Ectodermal cell (in vitro differentiated cells): ENCODE data around the gene KCTD19.

Source experiments
- H3K27ac ChIP-seq: 2 replicates; pipeline ENCODE4 v1.7.0; 2013; ENCODE audit warnings: mild to moderate bottlenecking, low read depth, low read length; ENCODE audit not compliant: insufficient read depth, poor library complexity, severe bottlenecking
- H3K27me3 ChIP-seq: 2 replicates; pipeline ENCODE4 v1.7.0; 2013; ENCODE audit warnings: mild to moderate bottlenecking, low read length; ENCODE audit not compliant: insufficient read depth, control insufficient read depth, poor library complexity, severe bottlenecking
- H3K36me3 ChIP-seq: one replicate; pipeline ENCODE4 v1.7.0; 2013; ENCODE audit warnings: low read length; ENCODE audit not compliant: control insufficient read depth, insufficient read depth
- H3K4me1 ChIP-seq: one replicate; pipeline ENCODE4 v1.7.0; 2013; ENCODE audit warnings: low read length; ENCODE audit not compliant: control insufficient read depth, insufficient read depth
- H3K4me3 ChIP-seq: 2 replicates; pipeline ENCODE4 v1.7.0; 2013; ENCODE audit warnings: low read depth, low read length, control low read depth; ENCODE audit not compliant: insufficient read depth
- H3K9me3 ChIP-seq: 2 replicates; pipeline ENCODE4 v1.7.0; 2013; ENCODE audit warnings: mild to moderate bottlenecking, low read length, moderate library complexity; ENCODE audit not compliant: control insufficient read depth
- WGBS, 2 experiments: methylation state at CpG; one replicate each; pipeline ENCODE4 v1.1.7; 2013; ENCODE audit warnings: missing lambda C conversion rate in 2 of 2; 5-methylcytosine and 5-hydroxymethylcytosine counted together

KCTD19 gene

GRCh38 chr16:67244387-67245185, 82.0 kb downstream of the KCTD19 start:
- Histone ChIP-seq H3K4me1 (peaks cover 25% of the 10 kb centered on the region), H3K4me3 (no peak overlapping the region), H3K36me3 (no peaks in the 10 kb centered on the region), H3K27ac (no peak overlapping the region), H3K9me3 (no peaks in the 10 kb centered on the region), H3K27me3 (peaks cover 26% of the 10 kb centered on the region)
- WGBS, 2 experiments, result 81 to 82% methylated on average over 5 of the region's 5 CpGs

GRCh38 chr16:67243481-67243880, 83.1 kb downstream of the KCTD19 start:
- no peak overlapping the region for H3K27ac ChIP-seq
- H3K4me3 ChIP-seq, result no peak overlapping the region
- H3K9me3 ChIP-seq, result no peaks in the 10 kb centered on the region
- H3K4me1 ChIP-seq, result peaks cover 19% of the 10 kb centered on the region
- H3K27me3 ChIP-seq, result peaks cover 15% of the 10 kb centered on the region
- H3K36me3 ChIP-seq, result no peaks in the 10 kb centered on the region
- WGBS, 2 experiments, result 91 to 95% methylated on average over 4 of the region's 4 CpGs

- WGBS, 2 experiments, result 93 to 94% methylated on average over 4 of the region's 4 CpGs
- Histone ChIP-seq H3K36me3 (no peaks in the 10 kb centered on the region), H3K27me3 (peaks cover 7% of the 10 kb centered on the region), H3K4me1 (peaks cover 9% of the 10 kb centered on the region), H3K4me3 (no peak overlapping the region), H3K9me3 (no peaks in the 10 kb centered on the region), H3K27ac (no peak overlapping the region)
Observed at GRCh38 chr16:67242138-67242730, 84.3 kb downstream of the KCTD19 start.

GRCh38 chr16:67241008-67241900, 85.3 kb downstream of the KCTD19 start:
- Histone ChIP-seq H3K4me3 (no peak overlapping the region), H3K36me3 (no peaks in the 10 kb centered on the region), H3K4me1 (peaks cover 9% of the 10 kb centered on the region), H3K27ac (no peak overlapping the region), H3K27me3 (no peaks in the 10 kb centered on the region), H3K9me3 (no peaks in the 10 kb centered on the region)
- 69 to 82% methylated on average over 8 to 10 of the region's 10 CpGs for WGBS, 2 experiments

- 88 to 91% methylated on average over 4 of the region's 4 CpGs for WGBS, 2 experiments
Observed at GRCh38 chr16:67240506-67240905, 86.0 kb downstream of the KCTD19 start.

More at GRCh38 chr16:67240506-67240905, 86.0 kb downstream of the KCTD19 start:
- Histone ChIP-seq H3K4me1 (peaks cover 8% of the 10 kb centered on the region), H3K36me3 (no peaks in the 10 kb centered on the region), H3K9me3 (no peaks in the 10 kb centered on the region), H3K4me3 (no peak overlapping the region), H3K27ac (no peak overlapping the region), H3K27me3 (no peaks in the 10 kb centered on the region)
